Panc1 (cell line): ENCODE data around the gene SIRPB1.

ENCODE experiments used
- POLR2AphosphoS5 ChIP-seq: IDR thresholded peaks from 2 replicates; pipeline ENCODE4 v1.6.1; 2012; ENCODE audit warnings: mild to moderate bottlenecking, low read depth, low read length, moderate library complexity
- SIN3A ChIP-seq: IDR thresholded peaks from 2 replicates; pipeline ENCODE4 v1.6.1; 2012; ENCODE audit warnings: low read depth, mild to moderate bottlenecking, low read length, moderate library complexity, borderline replicate concordance; ENCODE audit not compliant: insufficient read depth
- TF ChIP-seq, protein P1 (sequence below): fragments of 450-650 bp; IDR thresholded peaks from 2 replicates; pipeline ENCODE4 v1.5.1; 2017; ENCODE audit warnings: mild to moderate bottlenecking
- TF ChIP-seq, protein P2 (sequence below), 2 experiments: IDR thresholded peaks; 2 replicates each; pipeline ENCODE4 v1.6.1; 2011 to 2012; ENCODE audit warnings: low read depth in 2 of 2, control low read depth in 1 of 2, low read length in 1 of 2, mild to moderate bottlenecking in 1 of 2, moderate library complexity in 1 of 2; ENCODE audit not compliant: insufficient read depth in 1 of 2

DNA sequence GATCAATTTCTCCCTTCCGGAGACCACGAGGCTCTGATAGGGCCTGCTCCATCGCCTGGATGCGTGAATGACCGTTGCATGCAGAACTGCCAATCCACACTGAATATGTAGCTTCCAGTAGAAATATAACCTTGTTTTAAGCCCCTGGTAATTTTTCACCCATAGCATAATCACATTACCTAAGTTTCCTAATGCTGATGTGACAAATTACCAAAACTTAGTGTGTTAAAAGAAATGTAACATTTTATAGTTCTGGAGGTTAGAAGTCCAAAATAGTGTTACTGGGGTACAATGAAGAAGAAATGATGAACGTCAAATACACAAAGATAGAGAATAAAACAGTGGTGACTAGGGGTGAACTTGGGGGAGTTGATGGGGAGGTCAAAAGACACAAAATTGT lies 40.3 kb downstream of the SIRPB1 start:
- TF ChIP-seq, protein P1, sequence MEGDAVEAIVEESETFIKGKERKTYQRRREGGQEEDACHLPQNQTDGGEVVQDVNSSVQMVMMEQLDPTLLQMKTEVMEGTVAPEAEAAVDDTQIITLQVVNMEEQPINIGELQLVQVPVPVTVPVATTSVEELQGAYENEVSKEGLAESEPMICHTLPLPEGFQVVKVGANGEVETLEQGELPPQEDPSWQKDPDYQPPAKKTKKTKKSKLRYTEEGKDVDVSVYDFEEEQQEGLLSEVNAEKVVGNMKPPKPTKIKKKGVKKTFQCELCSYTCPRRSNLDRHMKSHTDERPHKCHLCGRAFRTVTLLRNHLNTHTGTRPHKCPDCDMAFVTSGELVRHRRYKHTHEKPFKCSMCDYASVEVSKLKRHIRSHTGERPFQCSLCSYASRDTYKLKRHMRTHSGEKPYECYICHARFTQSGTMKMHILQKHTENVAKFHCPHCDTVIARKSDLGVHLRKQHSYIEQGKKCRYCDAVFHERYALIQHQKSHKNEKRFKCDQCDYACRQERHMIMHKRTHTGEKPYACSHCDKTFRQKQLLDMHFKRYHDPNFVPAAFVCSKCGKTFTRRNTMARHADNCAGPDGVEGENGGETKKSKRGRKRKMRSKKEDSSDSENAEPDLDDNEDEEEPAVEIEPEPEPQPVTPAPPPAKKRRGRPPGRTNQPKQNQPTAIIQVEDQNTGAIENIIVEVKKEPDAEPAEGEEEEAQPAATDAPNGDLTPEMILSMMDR = no peak
- no peak for TF ChIP-seq POLR2AphosphoS5
- TF ChIP-seq, protein P2, sequence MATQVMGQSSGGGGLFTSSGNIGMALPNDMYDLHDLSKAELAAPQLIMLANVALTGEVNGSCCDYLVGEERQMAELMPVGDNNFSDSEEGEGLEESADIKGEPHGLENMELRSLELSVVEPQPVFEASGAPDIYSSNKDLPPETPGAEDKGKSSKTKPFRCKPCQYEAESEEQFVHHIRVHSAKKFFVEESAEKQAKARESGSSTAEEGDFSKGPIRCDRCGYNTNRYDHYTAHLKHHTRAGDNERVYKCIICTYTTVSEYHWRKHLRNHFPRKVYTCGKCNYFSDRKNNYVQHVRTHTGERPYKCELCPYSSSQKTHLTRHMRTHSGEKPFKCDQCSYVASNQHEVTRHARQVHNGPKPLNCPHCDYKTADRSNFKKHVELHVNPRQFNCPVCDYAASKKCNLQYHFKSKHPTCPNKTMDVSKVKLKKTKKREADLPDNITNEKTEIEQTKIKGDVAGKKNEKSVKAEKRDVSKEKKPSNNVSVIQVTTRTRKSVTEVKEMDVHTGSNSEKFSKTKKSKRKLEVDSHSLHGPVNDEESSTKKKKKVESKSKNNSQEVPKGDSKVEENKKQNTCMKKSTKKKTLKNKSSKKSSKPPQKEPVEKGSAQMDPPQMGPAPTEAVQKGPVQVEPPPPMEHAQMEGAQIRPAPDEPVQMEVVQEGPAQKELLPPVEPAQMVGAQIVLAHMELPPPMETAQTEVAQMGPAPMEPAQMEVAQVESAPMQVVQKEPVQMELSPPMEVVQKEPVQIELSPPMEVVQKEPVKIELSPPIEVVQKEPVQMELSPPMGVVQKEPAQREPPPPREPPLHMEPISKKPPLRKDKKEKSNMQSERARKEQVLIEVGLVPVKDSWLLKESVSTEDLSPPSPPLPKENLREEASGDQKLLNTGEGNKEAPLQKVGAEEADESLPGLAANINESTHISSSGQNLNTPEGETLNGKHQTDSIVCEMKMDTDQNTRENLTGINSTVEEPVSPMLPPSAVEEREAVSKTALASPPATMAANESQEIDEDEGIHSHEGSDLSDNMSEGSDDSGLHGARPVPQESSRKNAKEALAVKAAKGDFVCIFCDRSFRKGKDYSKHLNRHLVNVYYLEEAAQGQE (IDR thresholded peaks at IDR 0.05; ENCODE audit: insufficient read depth in 1 of 2, low read depth in 2 of 2, low read length in 1 of 2) = no peak
- no peak for TF ChIP-seq SIN3A
